ENCODE results near the gene VPS52.

Gene VPS52

GRCh38 chr6:33271468-33272274 lies at the start of gene VPS52, which contains the start of gene RPS18:
VPS52 (minus strand) TSS chr6:33271876; CDS start chr6:33271675, 201 bp downstream.
RPS18 (plus strand) TSS chr6:33272075; CDS start chr6:33272120, 45 bp downstream.
- peak; percentile 82 to 83 for DNase-seq (ENCODE audit: low read depth in 2 of 2, low spot score in 1 of 2)

- no peak for DNase-seq (ENCODE audit: low read depth in 2 of 2, low spot score in 1 of 2)
Measured at GRCh38 chr6:33321227-33321626, 49.6 kb upstream of the VPS52 start.

GRCh38 chr6:33320315-33321181 lies 48.9 kb upstream of the VPS52 start:
- DNase-seq (ENCODE audit: low read depth in 2 of 2, low spot score in 1 of 2), result no peak

GRCh38 chr6:33319939-33320314 lies 48.3 kb upstream of the VPS52 start:
- no peak for DNase-seq (ENCODE audit: low read depth in 2 of 2, low spot score in 1 of 2)

GRCh38 chr6:33318426-33319073 lies 46.9 kb upstream of the VPS52 start:
- no peak for DNase-seq (ENCODE audit: low read depth in 2 of 2, low spot score in 1 of 2)

GRCh38 chr6:33317669-33318425 lies 46.2 kb upstream of the VPS52 start, which contains the start of gene ZBTB22:
ZBTB22 (minus strand) TSS chr6:33317744; CDS start chr6:33316916, 828 bp downstream.
- DNase-seq (ENCODE audit: low read depth in 2 of 2, low spot score in 1 of 2), result peak; percentile 89 to 90

- peak in 1 of 2 donors; percentile 46 for DNase-seq (ENCODE audit: low read depth in 2 of 2, low spot score in 1 of 2)
Measured at GRCh38 chr6:33317419-33317668, 45.7 kb upstream of the VPS52 start.

GRCh38 chr6:33316603-33317418 lies 45.1 kb upstream of the VPS52 start:
- DNase-seq (ENCODE audit: low read depth in 2 of 2, low spot score in 1 of 2), result no peak

- DNase-seq (ENCODE audit: low read depth in 2 of 2, low spot score in 1 of 2), result no peak
Measured at GRCh38 chr6:33315793-33316602, 44.3 kb upstream of the VPS52 start.

- no peak for DNase-seq (ENCODE audit: low read depth in 2 of 2, low spot score in 1 of 2)
Measured at GRCh38 chr6:33314943-33315792, 43.5 kb upstream of the VPS52 start.

- peak in 1 of 2 donors; percentile 57 for DNase-seq (ENCODE audit: low read depth in 2 of 2, low spot score in 1 of 2)
Measured at GRCh38 chr6:33314515-33314942, 42.9 kb upstream of the VPS52 start.

- peak; percentile 75 to 84 for DNase-seq (ENCODE audit: low read depth in 2 of 2, low spot score in 1 of 2)
Measured at GRCh38 chr6:33313709-33314514, 42.2 kb upstream of the VPS52 start, which contains the start of gene TAPBP. TAPBP (minus strand) TSS chr6:33314078; CDS start chr6:33314041, 37 bp downstream.

GRCh38 chr6:33313105-33313708 lies 41.5 kb upstream of the VPS52 start:
- DNase-seq (ENCODE audit: low read depth in 2 of 2, low spot score in 1 of 2), result no peak

GRCh38 chr6:33312361-33313104 lies 40.9 kb upstream of the VPS52 start:
- DNase-seq (ENCODE audit: low read depth in 2 of 2, low spot score in 1 of 2), result peak; percentile 62 to 76

GRCh38 chr6:33306356-33306755 lies 34.7 kb upstream of the VPS52 start:
- no peak for DNase-seq (ENCODE audit: low read depth in 2 of 2, low spot score in 1 of 2)

GRCh38 chr6:33305052-33305451 lies 33.4 kb upstream of the VPS52 start:
- no peak for DNase-seq (ENCODE audit: low read depth in 2 of 2, low spot score in 1 of 2)

Measured in stimulated activated CD8-positive, alpha-beta memory T cell treated with anti-CD3 and anti-CD28 coated beads, Interleukin-4, amount 100 ng/mL, for 4 hours (primary cell).